Effector CD4-positive, alpha-beta T cell (primary cell): ENCODE results near the gene OR2L5. TPM values are rescaled to one million over a fixed set of nuclear protein-coding genes. Genes with fewer than 3 reads are reported as not detected.

Experiments
- DNase-seq: peaks from one replicate; pipeline ENCODE4 v3.0.0-alpha.2; 2020
- total RNA-seq: gene quantifications from one replicate; lab custom pipeline; 2026; lab: John Stamatoyannopoulos, UW

The OR2L5 gene
- not detected for total RNA-seq

- no peak for DNase-seq
Measured at GRCh38 chr1:248013229-248013710, at the start of gene OR2L5. Gene OR2L5, plus strand, starts transcription at chr1:248013660. Its CDS starts 8,288 bp downstream, at chr1:248021948.

- DNase-seq, result no peak
Measured at GRCh38 chr1:247964933-247965332, 48.5 kb upstream of the OR2L5 start, which contains the start of gene OR2AK2. Gene OR2AK2, plus strand, starts transcription at chr1:247965233. Its CDS starts 144 bp downstream, at chr1:247965377.

- DNase-seq, result no peak
Measured at GRCh38 chr1:247966532-247967204, 46.8 kb upstream of the OR2L5 start.

GRCh38 chr1:247992986-247993385, 20.5 kb upstream of the OR2L5 start:
- DNase-seq, result no peak

- no peak for DNase-seq
Measured at GRCh38 chr1:247998811-247999210, 14.6 kb upstream of the OR2L5 start.

- DNase-seq, result no peak
Measured at GRCh38 chr1:248000169-248000568, 13.3 kb upstream of the OR2L5 start.

GRCh38 chr1:248007778-248008177, 5.7 kb upstream of the OR2L5 start:
- DNase-seq, result no peak

- no peak for DNase-seq
Measured at GRCh38 chr1:248009681-248010080, 3.8 kb upstream of the OR2L5 start.

GRCh38 chr1:248015803-248016202, 2.3 kb downstream of the OR2L5 start:
- DNase-seq, result no peak

GRCh38 chr1:248029770-248030169, 16.3 kb downstream of the OR2L5 start, which contains the start of gene OR2L2:
Gene OR2L2, plus strand, starts transcription at chr1:248030070. Its CDS starts 8,198 bp downstream, at chr1:248038268.
- DNase-seq, result no peak

GRCh38 chr1:248045209-248045608, 31.7 kb downstream of the OR2L5 start:
- no peak for DNase-seq

GRCh38 chr1:248046536-248046935, 33.1 kb downstream of the OR2L5 start, which contains the start of gene OR2L3:
Gene OR2L3, plus strand, starts transcription at chr1:248046836. Its CDS starts 13,846 bp downstream, at chr1:248060682.
- DNase-seq, result no peak

- DNase-seq, result no peak
Measured at GRCh38 chr1:248047008-248047407, 33.5 kb downstream of the OR2L5 start.

GRCh38 chr1:248054671-248055070, 41.2 kb downstream of the OR2L5 start:
- DNase-seq, result no peak

- no peak for DNase-seq
Measured at GRCh38 chr1:248055261-248055660, 41.8 kb downstream of the OR2L5 start.

- DNase-seq, result no peak
Measured at GRCh38 chr1:248065071-248065470, 51.6 kb downstream of the OR2L5 start.

GRCh38 chr1:248065604-248066003, 52.1 kb downstream of the OR2L5 start:
- DNase-seq, result no peak
